ENCODE measurements around the gene ALKBH8.

DNA sequence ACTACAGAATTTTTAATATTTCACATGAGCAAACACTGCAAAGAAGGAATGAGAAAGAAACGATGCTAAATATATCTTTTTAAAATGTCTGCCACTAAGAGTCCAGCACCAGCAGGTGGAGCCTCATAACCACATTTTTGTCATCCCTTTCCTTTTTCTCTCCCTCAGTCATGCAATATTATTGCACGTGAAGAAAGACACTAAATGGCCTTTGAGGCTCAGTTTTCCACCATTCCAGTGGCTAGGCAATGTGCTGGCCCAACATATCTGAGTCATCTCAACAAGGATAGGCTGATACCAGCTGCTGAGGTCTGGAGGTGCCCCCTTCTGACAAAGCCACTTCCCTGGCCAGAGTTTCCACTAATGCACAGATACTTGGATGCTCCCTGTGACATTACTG is 1.8 kb downstream of the ALKBH8 start:
- TF ChIP-seq, protein P1, sequence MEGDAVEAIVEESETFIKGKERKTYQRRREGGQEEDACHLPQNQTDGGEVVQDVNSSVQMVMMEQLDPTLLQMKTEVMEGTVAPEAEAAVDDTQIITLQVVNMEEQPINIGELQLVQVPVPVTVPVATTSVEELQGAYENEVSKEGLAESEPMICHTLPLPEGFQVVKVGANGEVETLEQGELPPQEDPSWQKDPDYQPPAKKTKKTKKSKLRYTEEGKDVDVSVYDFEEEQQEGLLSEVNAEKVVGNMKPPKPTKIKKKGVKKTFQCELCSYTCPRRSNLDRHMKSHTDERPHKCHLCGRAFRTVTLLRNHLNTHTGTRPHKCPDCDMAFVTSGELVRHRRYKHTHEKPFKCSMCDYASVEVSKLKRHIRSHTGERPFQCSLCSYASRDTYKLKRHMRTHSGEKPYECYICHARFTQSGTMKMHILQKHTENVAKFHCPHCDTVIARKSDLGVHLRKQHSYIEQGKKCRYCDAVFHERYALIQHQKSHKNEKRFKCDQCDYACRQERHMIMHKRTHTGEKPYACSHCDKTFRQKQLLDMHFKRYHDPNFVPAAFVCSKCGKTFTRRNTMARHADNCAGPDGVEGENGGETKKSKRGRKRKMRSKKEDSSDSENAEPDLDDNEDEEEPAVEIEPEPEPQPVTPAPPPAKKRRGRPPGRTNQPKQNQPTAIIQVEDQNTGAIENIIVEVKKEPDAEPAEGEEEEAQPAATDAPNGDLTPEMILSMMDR (IDR thresholded peaks at IDR 0.05; ENCODE audit: insufficient read depth, low read length, poor library complexity, severe bottlenecking): peak; percentile 77
- TF ChIP-seq EZH2phosphoT487 (conservative IDR thresholded peaks at IDR 0.05; ENCODE audit: low read length): no peak
